ENCODE results near the gene DCDC2C.

DCDC2C gene

GRCh38 chr2:3674066-3674845 is 29.1 kb upstream of the DCDC2C start:
- DNase-seq (ENCODE audit: low spot score) = no peak

- DNase-seq (ENCODE audit: low spot score) = no peak
These were observed 27.7 kb upstream of the DCDC2C start for GRCh38 chr2:3675687-3676086.

- DNase-seq (ENCODE audit: low spot score) = no peak
These were observed 25.9 kb upstream of the DCDC2C start for GRCh38 chr2:3677436-3677835.

- DNase-seq (ENCODE audit: low spot score) = no peak
These were observed 25.2 kb upstream of the DCDC2C start for GRCh38 chr2:3678212-3678611.

GRCh38 chr2:3679180-3679579 is 24.2 kb upstream of the DCDC2C start:
- DNase-seq (ENCODE audit: low spot score) = no peak

- no peak for DNase-seq (ENCODE audit: low spot score)
These were observed 23.6 kb upstream of the DCDC2C start for GRCh38 chr2:3679616-3680393.

- DNase-seq (ENCODE audit: low spot score) = no peak
These were observed 22.6 kb upstream of the DCDC2C start for GRCh38 chr2:3680548-3681345.

- DNase-seq (ENCODE audit: low spot score) = no peak
These were observed 21.8 kb upstream of the DCDC2C start for GRCh38 chr2:3681625-3682024.

GRCh38 chr2:3682811-3683210 is 20.6 kb upstream of the DCDC2C start:
- no peak for DNase-seq (ENCODE audit: low spot score)

- no peak for DNase-seq (ENCODE audit: low spot score)
These were observed 19.5 kb upstream of the DCDC2C start for GRCh38 chr2:3683748-3684454.

GRCh38 chr2:3689998-3690748 is 13.2 kb upstream of the DCDC2C start:
- peak; percentile 31 for DNase-seq (ENCODE audit: low spot score)

- peak; percentile 53 for DNase-seq (ENCODE audit: low spot score)
These were observed 11.0 kb upstream of the DCDC2C start for GRCh38 chr2:3692375-3692774.

- DNase-seq (ENCODE audit: low spot score) = no peak
These were observed 6.8 kb upstream of the DCDC2C start for GRCh38 chr2:3696545-3696944.

- DNase-seq (ENCODE audit: low spot score) = no peak
These were observed 2.3 kb upstream of the DCDC2C start for GRCh38 chr2:3701071-3701470.

GRCh38 chr2:3703757-3704355 is 481 bp downstream of the DCDC2C start:
- no peak for DNase-seq (ENCODE audit: low spot score)

- no peak for DNase-seq (ENCODE audit: low spot score)
These were observed 1.3 kb downstream of the DCDC2C start for GRCh38 chr2:3704692-3705091.

GRCh38 chr2:3705782-3706181 is 2.4 kb downstream of the DCDC2C start:
- DNase-seq (ENCODE audit: low spot score) = no peak

- DNase-seq (ENCODE audit: low spot score) = no peak
These were observed 3.5 kb downstream of the DCDC2C start for GRCh38 chr2:3706892-3707291.

- DNase-seq (ENCODE audit: low spot score) = no peak
These were observed 5.2 kb downstream of the DCDC2C start for GRCh38 chr2:3708576-3708975.

- no peak for DNase-seq (ENCODE audit: low spot score)
These were observed 5.8 kb downstream of the DCDC2C start for GRCh38 chr2:3709225-3709624.

GRCh38 chr2:3712424-3712823 is 9.0 kb downstream of the DCDC2C start:
- DNase-seq (ENCODE audit: low spot score) = no peak

Data from NAMALWA (cell line).